NCI-H2107 treated with DMSO at 0.1 percent for 48 hours (cell line): Measurements from ENCODE around the gene FXYD1.

Source experiments
- DNase-seq: peaks from one replicate; lab custom pipeline; 2025; ENCODE audit not compliant: unreplicated experiment; lab: John Stamatoyannopoulos, UW

Gene FXYD1

DNA sequence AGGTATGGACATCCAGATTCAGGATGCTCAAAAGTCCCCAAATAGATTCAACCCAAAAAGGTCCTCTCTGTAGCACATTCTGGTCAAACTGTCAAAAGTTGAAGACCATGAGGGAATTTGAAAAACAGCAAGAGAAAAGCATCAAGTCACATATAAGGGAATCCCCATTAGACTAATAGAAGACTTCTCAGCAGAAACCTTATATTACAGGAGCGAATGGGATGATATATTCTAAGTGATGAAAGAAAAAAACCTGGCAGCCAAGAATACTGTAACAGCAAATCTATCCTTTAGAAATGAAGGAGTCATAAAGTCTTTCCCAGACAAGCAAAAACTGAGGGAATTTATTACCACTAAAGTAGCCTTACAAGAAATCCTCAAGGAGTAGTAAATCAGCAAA is 45.6 kb downstream of the FXYD1 start:
- DNase-seq, result no peak

DNA sequence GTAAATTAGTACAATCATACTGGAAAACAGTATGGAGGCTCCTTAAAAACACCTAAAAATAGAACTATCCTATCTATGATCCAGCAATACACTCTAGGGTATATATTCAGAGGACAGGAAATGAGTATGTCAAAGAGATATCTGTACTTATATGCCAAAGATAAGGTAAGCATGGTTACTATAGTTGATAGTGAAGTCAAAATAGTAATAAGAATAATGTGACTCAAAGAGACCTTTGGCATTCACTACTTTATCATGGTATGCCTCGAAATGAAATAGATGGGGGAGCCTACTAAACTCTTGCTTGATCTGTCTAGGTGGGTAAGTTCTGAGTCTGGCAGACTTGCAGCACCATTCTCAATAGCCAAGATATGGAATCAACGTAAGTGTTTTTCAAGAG is 46.3 kb downstream of the FXYD1 start:
- no peak for DNase-seq
